IPS-18c (cell line): ENCODE results near the gene LCE1A.

Experiments used
- H3K4me3 ChIP-seq: 2 replicates; pipeline ENCODE4 v1.7.0; 2013; ENCODE audit warnings: low read depth, mild to moderate bottlenecking, low read length, moderate library complexity; ENCODE audit not compliant: insufficient read depth
- H3K9me3 ChIP-seq: one replicate; pipeline ENCODE4 v1.6.1; 2013; ENCODE audit warnings: mild to moderate bottlenecking, low read length, moderate library complexity; ENCODE audit not compliant: control insufficient read depth, insufficient read depth

Gene LCE1A

DNA sequence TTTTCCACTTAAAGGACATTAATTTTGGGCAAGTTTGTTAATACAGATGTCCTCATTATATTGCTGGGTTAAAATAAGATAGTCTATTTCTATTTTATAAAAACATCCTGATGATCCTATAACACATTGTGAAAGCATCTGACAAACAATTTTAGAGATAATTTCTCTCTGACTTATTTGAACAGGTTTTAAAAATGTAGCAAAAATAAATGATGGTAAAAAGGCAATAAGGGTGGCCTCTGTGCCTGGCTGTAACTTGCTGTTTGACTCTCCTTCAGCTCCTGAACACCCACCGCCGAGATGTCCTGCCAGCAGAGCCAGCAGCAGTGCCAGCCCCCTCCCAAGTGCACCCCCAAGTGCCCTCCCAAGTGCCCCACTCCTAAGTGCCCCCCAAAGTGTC, at the start of gene LCE1A:
TSS of gene LCE1A (plus strand) at position 301 of the 400 bp plus-strand sequence. CDS start at position 301, 0 bp downstream.
- H3K9me3 ChIP-seq = peaks cover 9% of the 10 kb centered on the region
- H3K4me3 ChIP-seq = no peak within 1 kb of the TSS

- Histone ChIP-seq H3K9me3 (peaks cover 8% of the 10 kb centered on the region), H3K4me3 (no peak overlapping the region)
These were observed 49.6 kb upstream of the LCE1A start for GRCh38 chr1:152777510-152778137.

- Histone ChIP-seq H3K9me3 (peaks cover 9% of the 10 kb centered on the region), H3K4me3 (no peak overlapping the region)
These were observed 44.2 kb upstream of the LCE1A start for GRCh38 chr1:152783095-152783494.

DNA sequence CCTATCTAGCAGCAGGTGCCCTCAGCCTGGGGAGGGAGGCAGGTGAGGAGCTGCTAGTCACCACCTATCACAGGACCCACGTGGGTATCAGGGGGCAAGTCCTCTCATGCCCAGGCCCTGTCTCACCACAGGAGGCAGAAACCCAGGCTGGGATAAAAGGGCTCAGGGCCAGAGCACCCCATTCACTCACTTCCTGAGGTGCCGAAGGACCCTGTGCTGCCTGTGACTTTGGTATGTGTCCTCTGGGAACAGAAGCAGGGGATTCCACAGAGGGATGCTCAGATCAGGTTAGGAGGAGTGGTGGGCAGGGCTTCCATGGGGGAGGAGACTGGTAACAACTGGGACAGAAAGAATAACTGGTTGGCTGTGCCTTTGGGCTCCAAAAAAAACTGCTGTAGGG, 41.2 kb upstream of the LCE1A start, which contains the start of gene LCE1E:
TSS of gene LCE1E (plus strand) at position 181 of the 400 bp plus-strand sequence. CDS start 1,043 bp downstream, outside the sequence.
- H3K4me3 ChIP-seq = no peak within 1 kb of the TSS
- H3K9me3 ChIP-seq = peaks cover 7% of the 10 kb centered on the region

DNA sequence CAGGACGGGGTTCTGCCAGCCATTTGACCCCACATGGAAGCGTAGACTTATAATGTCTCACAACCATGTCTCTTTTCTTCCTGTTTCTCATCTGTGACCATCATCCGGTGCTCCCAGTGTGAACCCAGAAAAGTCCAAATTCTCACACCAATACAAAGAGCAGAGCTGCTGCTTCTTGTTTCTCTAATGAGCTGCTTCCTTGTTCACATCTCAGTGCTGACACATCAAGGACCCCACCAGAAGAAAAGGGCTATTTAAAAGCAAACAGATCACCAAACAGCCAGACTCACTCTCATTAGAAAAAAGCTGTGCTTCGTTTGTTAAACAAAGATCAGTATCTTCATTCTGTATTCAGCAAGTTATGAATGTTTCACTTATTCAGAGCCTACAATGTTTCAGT, 31.6 kb upstream of the LCE1A start:
- no peaks in the 10 kb centered on the region for H3K9me3 ChIP-seq
- H3K4me3 ChIP-seq = no peak overlapping the region

DNA sequence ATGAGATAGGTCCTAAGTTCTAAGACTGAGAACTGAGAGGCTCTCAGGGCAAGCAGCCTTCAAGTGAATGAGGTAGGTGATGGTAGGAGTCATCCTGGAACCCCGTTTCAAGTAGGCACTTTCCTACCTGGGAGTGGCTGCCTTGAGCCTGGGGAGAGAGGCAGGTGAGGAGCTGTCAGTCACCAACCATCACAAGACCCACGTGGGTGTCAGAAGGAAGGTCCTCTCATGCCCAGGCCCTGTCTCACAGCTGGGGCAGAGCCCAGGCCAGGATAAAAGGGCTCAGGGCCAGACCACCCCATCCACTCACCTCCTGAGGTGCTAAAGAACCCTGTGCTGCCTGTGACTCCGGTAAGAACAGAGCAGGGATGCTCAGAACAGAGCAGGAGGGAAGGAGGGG, 30.9 kb upstream of the LCE1A start, which contains the start of gene LCE1D:
TSS of gene LCE1D (plus strand) at position 301 of the 400 bp plus-strand sequence. CDS start 1,074 bp downstream, outside the sequence.
- no peak within 1 kb of the TSS for H3K4me3 ChIP-seq
- H3K9me3 ChIP-seq = no peaks in the 10 kb centered on the region

DNA sequence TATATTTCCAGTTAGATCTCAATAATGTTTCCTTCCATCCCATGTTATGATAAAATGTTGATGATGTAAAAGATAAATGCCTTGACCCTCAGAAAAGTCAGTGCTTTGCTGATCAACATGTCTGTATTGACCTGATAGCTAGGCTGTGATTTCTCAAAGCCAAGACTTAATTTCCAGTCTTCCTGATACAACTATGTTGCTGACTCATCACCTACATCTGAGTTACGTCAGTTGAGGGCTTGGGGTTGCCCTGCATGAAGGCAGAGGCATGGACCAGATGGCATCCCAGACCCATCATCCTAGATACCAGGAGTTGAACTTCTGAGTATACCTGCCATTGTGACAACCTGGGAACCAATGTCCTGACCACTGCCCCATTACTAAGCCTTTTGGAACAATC, 25.9 kb upstream of the LCE1A start:
- H3K4me3 ChIP-seq = no peak overlapping the region
- peaks cover 3% of the 10 kb centered on the region for H3K9me3 ChIP-seq

DNA sequence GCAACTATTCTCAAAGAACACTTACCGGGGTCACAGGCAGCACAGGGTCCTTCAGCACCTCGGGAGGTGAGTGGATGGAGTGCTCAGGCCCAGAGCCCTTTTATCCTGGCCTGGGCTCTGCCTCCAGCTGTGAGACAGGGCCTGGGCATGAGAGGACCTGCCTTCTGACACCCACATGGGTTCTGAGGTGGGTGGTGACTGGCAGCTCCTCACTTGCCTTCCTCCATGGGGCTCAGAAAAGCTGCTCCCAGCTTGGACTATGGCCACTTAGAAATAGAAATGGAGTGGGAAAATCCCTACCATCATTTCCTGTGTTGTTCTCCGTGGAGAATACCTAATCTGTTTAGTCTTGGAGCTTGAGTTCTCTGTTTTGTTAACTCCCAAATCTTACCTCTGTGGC, 20.7 kb upstream of the LCE1A start, which contains the start of gene LCE1C:
TSS of gene LCE1C (minus strand) at position 76 of the 400 bp plus-strand sequence. CDS start 1,173 bp downstream, outside the sequence.
- Histone ChIP-seq H3K9me3 (peaks cover 5% of the 10 kb centered on the region), H3K4me3 (no peak within 1 kb of the TSS)

DNA sequence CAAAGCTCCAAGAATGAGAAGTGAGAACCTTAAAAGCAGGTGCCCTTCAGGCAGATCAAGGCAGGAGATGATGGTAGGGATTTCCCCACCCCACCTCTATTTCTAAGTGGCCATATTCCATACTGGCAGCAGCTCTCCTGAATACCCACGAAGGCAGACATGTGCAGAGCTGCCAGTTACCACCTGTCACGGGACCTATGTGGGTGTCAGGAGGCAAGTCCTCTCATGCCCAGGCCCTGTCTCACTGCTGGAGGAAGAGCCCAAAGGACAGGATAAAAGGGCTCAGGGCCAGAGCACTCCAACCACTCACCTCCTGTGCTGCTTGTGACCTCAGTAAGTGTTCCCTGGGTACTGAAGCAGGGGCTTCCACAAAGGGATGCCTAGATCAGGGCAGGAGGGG, 16.2 kb upstream of the LCE1A start:
- peaks cover 11% of the 10 kb centered on the region for H3K9me3 ChIP-seq

DNA sequence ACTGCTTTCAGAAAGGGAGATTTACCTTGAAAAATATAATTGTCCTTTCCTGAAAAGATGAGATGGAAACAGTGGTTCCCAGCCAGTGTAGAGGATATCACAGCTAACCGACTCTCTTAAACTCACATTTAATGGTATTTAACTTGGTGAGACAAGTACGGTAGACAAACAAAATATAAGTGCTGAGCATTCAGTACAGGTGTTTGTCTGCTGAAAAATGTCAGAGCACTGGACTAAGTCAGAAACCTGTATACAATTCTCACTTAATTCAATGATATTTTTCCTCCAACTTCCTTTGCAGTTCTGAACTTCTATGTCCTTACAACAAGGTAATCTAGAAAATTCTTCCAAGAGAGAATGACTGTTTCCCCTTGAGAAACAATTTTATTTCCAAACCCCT, 15.6 kb upstream of the LCE1A start, which contains the start of gene LCE1B:
TSS of gene LCE1B (plus strand) at position 301 of the 400 bp plus-strand sequence. CDS start 476 bp downstream, outside the sequence.
- H3K9me3 ChIP-seq = peaks cover 11% of the 10 kb centered on the region
- no peak within 1 kb of the TSS; the same call in 1 of the 2 replicates for H3K4me3 ChIP-seq

More for the DNA sequence above, 16.2 kb upstream of the LCE1A start:
- no peak overlapping the region for H3K4me3 ChIP-seq

DNA sequence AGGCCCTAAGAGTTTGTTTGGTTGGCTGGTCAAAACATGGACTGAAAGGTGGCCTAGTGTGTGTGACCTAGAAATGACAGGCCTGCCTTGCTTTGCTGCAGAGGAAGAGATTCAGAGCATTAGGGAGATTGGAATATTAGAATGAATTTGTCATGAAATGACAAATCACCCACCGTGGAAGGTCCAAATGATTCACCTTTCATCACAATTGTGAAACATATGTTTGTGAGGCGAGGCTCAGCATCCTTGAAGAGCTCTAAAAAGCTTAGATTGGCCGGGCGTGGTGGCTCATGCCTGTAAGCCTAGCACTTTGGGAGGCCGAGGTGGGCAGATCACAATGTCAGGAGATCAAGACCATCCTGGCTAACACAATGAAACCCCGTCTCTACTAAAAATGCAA, 10.0 kb upstream of the LCE1A start:
- Histone ChIP-seq H3K4me3 (no peak overlapping the region), H3K9me3 (peaks cover 10% of the 10 kb centered on the region)

- H3K9me3 ChIP-seq = peaks cover 9% of the 10 kb centered on the region
- H3K4me3 ChIP-seq = no peak overlapping the region
These were observed 4.0 kb upstream of the LCE1A start for GRCh38 chr1:152823294-152823693.

DNA sequence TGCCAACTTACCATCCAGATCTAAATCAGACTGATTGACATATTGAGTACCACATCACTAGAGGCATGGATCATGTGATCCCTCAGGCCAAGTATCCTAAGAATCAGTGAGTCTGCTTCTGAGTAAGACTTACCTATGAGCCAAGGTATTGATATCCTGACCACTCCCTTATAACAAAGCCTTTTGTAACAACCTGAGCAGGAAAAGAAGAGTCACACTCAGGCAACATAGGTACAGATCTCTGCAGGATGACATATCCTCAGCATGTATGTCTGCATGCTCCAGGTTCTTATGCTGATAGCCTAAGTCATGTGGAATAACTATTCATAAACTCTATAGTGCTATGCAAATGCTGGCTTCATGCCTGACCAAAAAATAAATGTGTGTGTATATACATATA, 2.3 kb upstream of the LCE1A start:
- Histone ChIP-seq H3K9me3 (peaks cover 9% of the 10 kb centered on the region), H3K4me3 (no peak overlapping the region)

GRCh38 chr1:152836870-152837269, 9.6 kb downstream of the LCE1A start:
- peaks cover 2% of the 10 kb centered on the region for H3K9me3 ChIP-seq
- no peak overlapping the region for H3K4me3 ChIP-seq

- peaks cover 11% of the 10 kb centered on the region for H3K9me3 ChIP-seq
- no peak within 1 kb of the TSS for H3K4me3 ChIP-seq
These were observed 15.3 kb downstream of the LCE1A start, which contains the start of gene LCE6A for GRCh38 chr1:152842556-152842955. TSS of gene LCE6A (plus strand) at chr1:152842856. CDS start at chr1:152843521, 665 bp downstream.

- H3K4me3 ChIP-seq = no peak overlapping the region
- H3K9me3 ChIP-seq = peaks cover 2% of the 10 kb centered on the region
These were observed 28.4 kb downstream of the LCE1A start for GRCh38 chr1:152855661-152856060.

GRCh38 chr1:152858062-152858461, 30.8 kb downstream of the LCE1A start:
- H3K4me3 ChIP-seq = no peak overlapping the region
- H3K9me3 ChIP-seq = peaks cover 2% of the 10 kb centered on the region

GRCh38 chr1:152859696-152860095, 32.4 kb downstream of the LCE1A start, which contains the start of gene LCE7A:
TSS of gene LCE7A (plus strand) at chr1:152859996. CDS start at chr1:152860698, 702 bp downstream.
- peaks cover 2% of the 10 kb centered on the region for H3K9me3 ChIP-seq
- H3K4me3 ChIP-seq = no peak within 1 kb of the TSS
